HCT116 (cell line): Measurements from ENCODE around the gene ALCAM. TPM values are rescaled to one million over a fixed set of nuclear protein-coding genes. Genes with fewer than 3 reads are reported as not detected.

Experiments
- ATAC-seq: fragments of 200-7000 bp; cut with Tn5 transposase; 2 replicates; pipeline ENCODE4 v1.9.1; 2020; ENCODE audit warnings: mild to moderate bottlenecking, moderate library complexity
- BruUV-seq: library from RNA; stranded (reverse); fragments of 400-500 nt; replicated peaks from 2 replicates; lab custom pipeline; 2021; lab: Mats Ljungman, UMichigan
- CTCF ChIA-PET: fragments of 300-600 bp; sonication (Branson Sonifier 250); formaldehyde crosslinking; loops from one replicate; lab custom pipeline; 2021; ENCODE audit warnings: antibody characterized with exemption; lab: Charles Lee
- POLR2A ChIA-PET: fragments of 300-600, 350-600 bp; sonication (Branson Sonifier 250); formaldehyde crosslinking; loops from one replicate; lab custom pipeline; 2021; ENCODE audit warnings: antibody characterized with exemption; lab: Charles Lee
- RAD21 ChIA-PET, 2 experiments: fragments of 300-600 bp; sonication (Branson Sonifier 250); formaldehyde crosslinking; loops; one replicate each; lab custom pipeline; 2023; ENCODE audit warnings: low total read pairs in 2 of 2; ENCODE audit not compliant: uncharacterized antibody in 2 of 2, unreplicated experiment in 2 of 2, low non-redundant PET in 1 of 2; lab: Charles Lee
- DNase-seq: peaks from one replicate; pipeline ENCODE4 v3.0.0-alpha.2; 2010; ENCODE audit warnings: low read depth, low spot score
- H2AFZ ChIP-seq: fragments of 200-600 bp; shearing (Covaris generic), sonication (generic); 2 replicates; pipeline ENCODE4 v1.6.1; 2017; ENCODE audit warnings: low read depth, mixed run types, mixed read lengths, antibody characterized with exemption, low read length; ENCODE audit not compliant: poor library complexity, severe bottlenecking
- H3K27ac ChIP-seq: 2 replicates; pipeline ENCODE4 v1.5.1; 2012; ENCODE audit warnings: low read depth, low read length
- H3K27me3 ChIP-seq: fragments of 200-600 bp; sonication (generic); 2 replicates; pipeline ENCODE4 v1.6.1; 2016; ENCODE audit warnings: mixed run types, low read length, mixed read lengths; ENCODE audit not compliant: insufficient read depth
- H3K36me3 ChIP-seq, 2 experiments: fragments of 200-500 bp in 1 of 2; fragments of 200-600 bp in 1 of 2; sonication (Bioruptor generic) in 1 of 2; sonication (generic) in 1 of 2; 2 replicates each; pipeline versions ENCODE4 v1.5.1 to v1.6.1; 2014 to 2016; ENCODE audit warnings: low read length in 2 of 2, inconsistent platforms in 1 of 2, mixed read lengths in 1 of 2, mixed run types in 1 of 2; ENCODE audit not compliant: insufficient read depth in 2 of 2, control insufficient read depth in 1 of 2
- H3K4me1 ChIP-seq, 2 experiments: fragments of 200-600 bp in 1 of 2; sonication (generic) in 1 of 2; 2 replicates each; pipeline versions ENCODE4 v1.5.1 to v1.6.1; 2012 to 2017; ENCODE audit warnings: low read length in 2 of 2, inconsistent platforms in 1 of 2, mild to moderate bottlenecking in 1 of 2, mixed read lengths in 1 of 2, mixed run types in 1 of 2, moderate library complexity in 1 of 2; ENCODE audit not compliant: insufficient read depth in 2 of 2, control insufficient read depth in 1 of 2
- H3K4me2 ChIP-seq: fragments of 200-600 bp; sonication (generic); 2 replicates; pipeline ENCODE4 v1.6.1; 2017; ENCODE audit warnings: mixed run types, low read length, mixed read lengths
- H3K4me3 ChIP-seq, 2 experiments: fragments of 200-600 bp in 1 of 2; sonication (generic) in 1 of 2; replicated peaks in 1 of 2; 2 replicates each; pipeline ENCODE4 v1.5.1; 2011 to 2016; ENCODE audit warnings: low read length in 2 of 2, control low read depth in 1 of 2, low read depth in 1 of 2, mild to moderate bottlenecking in 1 of 2, mixed read lengths in 1 of 2, mixed run types in 1 of 2
- H3K79me2 ChIP-seq: fragments of 200-600 bp; sonication (generic); 2 replicates; pipeline ENCODE4 v1.6.1; 2017; ENCODE audit warnings: mild to moderate bottlenecking, mixed run types, low read length, moderate library complexity, mixed read lengths; ENCODE audit not compliant: insufficient read depth
- H3K9ac ChIP-seq: fragments of 200-600 bp; sonication (generic); 2 replicates; pipeline ENCODE4 v1.6.1; 2016; ENCODE audit warnings: low read length, mixed read lengths
- H3K9me2 ChIP-seq: fragments of 200-600 bp; sonication (generic), shearing (Covaris generic); 2 replicates; pipeline ENCODE4 v1.6.1; 2017; ENCODE audit warnings: mixed run types, mild to moderate bottlenecking, moderate library complexity; ENCODE audit not compliant: insufficient read depth
- H3K9me3 ChIP-seq, 2 experiments: fragments of 200-500 bp in 1 of 2; fragments of 200-600 bp in 1 of 2; sonication (Bioruptor generic) in 1 of 2; sonication (generic) in 1 of 2; 2 replicates each; pipeline ENCODE4 v1.6.1; 2014 to 2017; ENCODE audit warnings: low read length in 2 of 2, mixed read lengths in 2 of 2, inconsistent platforms in 1 of 2, low read depth in 1 of 2, mild to moderate bottlenecking in 1 of 2, mixed run types in 1 of 2, moderate library complexity in 1 of 2; ENCODE audit not compliant: control insufficient read depth in 1 of 2, insufficient read depth in 1 of 2
- H4K20me1 ChIP-seq: fragments of 200-600 bp; sonication (generic), shearing (Covaris generic); 2 replicates; pipeline ENCODE4 v1.6.1; 2017; ENCODE audit warnings: mixed run types, mild to moderate bottlenecking, moderate library complexity; ENCODE audit not compliant: insufficient read depth
- CBX3 ChIP-seq: IDR thresholded peaks from 2 replicates; pipeline ENCODE4 v1.6.1; 2012; ENCODE audit warnings: low read depth
- CEBPB ChIP-seq: IDR thresholded peaks from 2 replicates; pipeline ENCODE4 v1.6.1; 2012; ENCODE audit warnings: low read depth
- EGR1 ChIP-seq: IDR thresholded peaks from 2 replicates; pipeline ENCODE4 v1.6.1; 2012; ENCODE audit warnings: low read depth
- ELF1 ChIP-seq: IDR thresholded peaks from 2 replicates; pipeline ENCODE4 v1.6.1; 2012; ENCODE audit warnings: low read depth, borderline replicate concordance
- EZH2phosphoT487 ChIP-seq: fragments of 200-600 bp; IDR thresholded peaks from 2 replicates; pipeline ENCODE4 v1.6.1; 2018; ENCODE audit warnings: antibody characterized with exemption, borderline replicate concordance
- JUND ChIP-seq: IDR thresholded peaks from 2 replicates; pipeline ENCODE4 v1.6.1; 2012
- MAX ChIP-seq: IDR thresholded peaks from 2 replicates; pipeline ENCODE4 v1.6.1; 2012
- POLR2A ChIP-seq: IDR thresholded peaks from 2 replicates; pipeline ENCODE4 v1.7.0; 2011; ENCODE audit warnings: borderline replicate concordance; ENCODE audit not compliant: insufficient read depth, insufficient read length; ENCODE audit errors: extremely low read depth
- POLR2AphosphoS5 ChIP-seq: IDR thresholded peaks from 2 replicates; pipeline ENCODE4 v1.6.1; 2011; ENCODE audit warnings: mild to moderate bottlenecking, low read depth, low read length, moderate library complexity
- RAD21 ChIP-seq: IDR thresholded peaks from 2 replicates; pipeline ENCODE4 v1.6.1; 2012; ENCODE audit warnings: low read depth, mild to moderate bottlenecking
- SIN3A ChIP-seq: IDR thresholded peaks from 2 replicates; pipeline ENCODE4 v1.6.1; 2012; ENCODE audit warnings: low read depth
- SP1 ChIP-seq: IDR thresholded peaks from 2 replicates; pipeline ENCODE4 v1.6.1; 2012; ENCODE audit warnings: low read depth
- SRF ChIP-seq: IDR thresholded peaks from 2 replicates; pipeline ENCODE4 v1.6.1; 2012; ENCODE audit warnings: low read depth
- TCF7L2 ChIP-seq: IDR thresholded peaks from 2 replicates; pipeline ENCODE4 v1.7.0; 2011; ENCODE audit warnings: borderline replicate concordance, inconsistent platforms; ENCODE audit not compliant: insufficient read depth, insufficient read length; ENCODE audit errors: extremely low read depth
- YY1 ChIP-seq: IDR thresholded peaks from 2 replicates; pipeline ENCODE4 v1.6.1; 2011; ENCODE audit warnings: low read length, low read depth, moderate library complexity, mild to moderate bottlenecking; ENCODE audit not compliant: insufficient replicate concordance; ENCODE audit errors: extremely low read depth
- ZNF274 ChIP-seq: fragments of 200-500 bp; sonication (Bioruptor generic); IDR thresholded peaks from 2 replicates; pipeline ENCODE4 v1.6.1; 2014; ENCODE audit warnings: mild to moderate bottlenecking, low read depth, low read length, inconsistent platforms
- intact Hi-C: fragments of 100-400 bp; cut with micrococcal nuclease; formaldehyde crosslinking; loops from 2 replicates; pipeline ENCODE4 v1.10.0; 2022
- total RNA-seq: library from RNA; stranded (reverse); gene quantifications from one replicate; pipeline ENCODE4 v1.2.1, GENCODE V29; 2021; ENCODE audit not compliant: unreplicated experiment
- TF ChIP-seq, protein P1 (sequence below): IDR thresholded peaks from 2 replicates; pipeline ENCODE4 v1.6.1; 2011; ENCODE audit warnings: mild to moderate bottlenecking, low read length, moderate library complexity; ENCODE audit not compliant: insufficient replicate concordance; ENCODE audit errors: extremely low read depth
- TF ChIP-seq, protein P2 (sequence below): IDR thresholded peaks from 2 replicates; pipeline ENCODE4 v1.6.1; 2012; ENCODE audit warnings: low read depth
- TF ChIP-seq, protein P3 (sequence below): IDR thresholded peaks from 2 replicates; pipeline ENCODE4 v1.6.1; 2012

The ALCAM gene
- total RNA-seq, 1 experiment from 2014 or later: 56.7 TPM

GRCh38 chr3:105345156-105345555 lies 21.6 kb upstream of the ALCAM start:
- DNase-seq: no peak
- intact Hi-C loops: no loop called here
- H3K9me3 ChIP-seq: no peaks in the 10 kb centered on the region
- no peak overlapping the region for H3K4me2 ChIP-seq
- TF ChIP-seq CEBPB: no peak
- no peak for TF ChIP-seq SIN3A
- no peak for TF ChIP-seq RAD21
- TF ChIP-seq, protein P1, sequence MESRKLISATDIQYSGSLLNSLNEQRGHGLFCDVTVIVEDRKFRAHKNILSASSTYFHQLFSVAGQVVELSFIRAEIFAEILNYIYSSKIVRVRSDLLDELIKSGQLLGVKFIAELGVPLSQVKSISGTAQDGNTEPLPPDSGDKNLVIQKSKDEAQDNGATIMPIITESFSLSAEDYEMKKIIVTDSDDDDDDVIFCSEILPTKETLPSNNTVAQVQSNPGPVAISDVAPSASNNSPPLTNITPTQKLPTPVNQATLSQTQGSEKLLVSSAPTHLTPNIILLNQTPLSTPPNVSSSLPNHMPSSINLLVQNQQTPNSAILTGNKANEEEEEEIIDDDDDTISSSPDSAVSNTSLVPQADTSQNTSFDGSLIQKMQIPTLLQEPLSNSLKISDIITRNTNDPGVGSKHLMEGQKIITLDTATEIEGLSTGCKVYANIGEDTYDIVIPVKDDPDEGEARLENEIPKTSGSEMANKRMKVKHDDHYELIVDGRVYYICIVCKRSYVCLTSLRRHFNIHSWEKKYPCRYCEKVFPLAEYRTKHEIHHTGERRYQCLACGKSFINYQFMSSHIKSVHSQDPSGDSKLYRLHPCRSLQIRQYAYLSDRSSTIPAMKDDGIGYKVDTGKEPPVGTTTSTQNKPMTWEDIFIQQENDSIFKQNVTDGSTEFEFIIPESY: no peak
- TF ChIP-seq ZNF274: no peak
- TF ChIP-seq SRF: no peak
- TF ChIP-seq POLR2A: no peak
- TF ChIP-seq CBX3: no peak
- TF ChIP-seq YY1: no peak
- TF ChIP-seq, protein P2, sequence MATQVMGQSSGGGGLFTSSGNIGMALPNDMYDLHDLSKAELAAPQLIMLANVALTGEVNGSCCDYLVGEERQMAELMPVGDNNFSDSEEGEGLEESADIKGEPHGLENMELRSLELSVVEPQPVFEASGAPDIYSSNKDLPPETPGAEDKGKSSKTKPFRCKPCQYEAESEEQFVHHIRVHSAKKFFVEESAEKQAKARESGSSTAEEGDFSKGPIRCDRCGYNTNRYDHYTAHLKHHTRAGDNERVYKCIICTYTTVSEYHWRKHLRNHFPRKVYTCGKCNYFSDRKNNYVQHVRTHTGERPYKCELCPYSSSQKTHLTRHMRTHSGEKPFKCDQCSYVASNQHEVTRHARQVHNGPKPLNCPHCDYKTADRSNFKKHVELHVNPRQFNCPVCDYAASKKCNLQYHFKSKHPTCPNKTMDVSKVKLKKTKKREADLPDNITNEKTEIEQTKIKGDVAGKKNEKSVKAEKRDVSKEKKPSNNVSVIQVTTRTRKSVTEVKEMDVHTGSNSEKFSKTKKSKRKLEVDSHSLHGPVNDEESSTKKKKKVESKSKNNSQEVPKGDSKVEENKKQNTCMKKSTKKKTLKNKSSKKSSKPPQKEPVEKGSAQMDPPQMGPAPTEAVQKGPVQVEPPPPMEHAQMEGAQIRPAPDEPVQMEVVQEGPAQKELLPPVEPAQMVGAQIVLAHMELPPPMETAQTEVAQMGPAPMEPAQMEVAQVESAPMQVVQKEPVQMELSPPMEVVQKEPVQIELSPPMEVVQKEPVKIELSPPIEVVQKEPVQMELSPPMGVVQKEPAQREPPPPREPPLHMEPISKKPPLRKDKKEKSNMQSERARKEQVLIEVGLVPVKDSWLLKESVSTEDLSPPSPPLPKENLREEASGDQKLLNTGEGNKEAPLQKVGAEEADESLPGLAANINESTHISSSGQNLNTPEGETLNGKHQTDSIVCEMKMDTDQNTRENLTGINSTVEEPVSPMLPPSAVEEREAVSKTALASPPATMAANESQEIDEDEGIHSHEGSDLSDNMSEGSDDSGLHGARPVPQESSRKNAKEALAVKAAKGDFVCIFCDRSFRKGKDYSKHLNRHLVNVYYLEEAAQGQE: no peak
- no peak for TF ChIP-seq JUND
- no peak for TF ChIP-seq EGR1
- no peak for TF ChIP-seq TCF7L2
- TF ChIP-seq, protein P3, sequence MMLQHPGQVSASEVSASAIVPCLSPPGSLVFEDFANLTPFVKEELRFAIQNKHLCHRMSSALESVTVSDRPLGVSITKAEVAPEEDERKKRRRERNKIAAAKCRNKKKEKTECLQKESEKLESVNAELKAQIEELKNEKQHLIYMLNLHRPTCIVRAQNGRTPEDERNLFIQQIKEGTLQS: no peak
- TF ChIP-seq SP1: no peak
- TF ChIP-seq ELF1: no peak
- no peak for TF ChIP-seq EZH2phosphoT487
- TF ChIP-seq MAX: no peak
- no peak for TF ChIP-seq POLR2AphosphoS5
- TF ChIP-seq, all 23 proteins: peak for 0
- Histone ChIP-seq H3K4me1 (no peaks in the 10 kb centered on the region), H3K36me3 (no peaks in the 10 kb centered on the region), H3K79me2 (no peaks in the 10 kb centered on the region), H3K9ac (no peak overlapping the region), H3K4me3 (no peak overlapping the region), H3K27ac (no peak overlapping the region), H4K20me1 (no peaks in the 10 kb centered on the region), H2AFZ (no peak overlapping the region), H3K9me2 (no peaks in the 10 kb centered on the region), H3K27me3 (no peaks in the 10 kb centered on the region)
- CTCF ChIA-PET: no interaction called here
- ATAC-seq: no peak
- RAD21 ChIA-PET: no interaction called here
- POLR2A ChIA-PET: no interaction called here
- BruUV-seq: no TSS peak
